Stimulated activated CD8-positive, alpha-beta memory T cell treated with anti-CD3 and anti-CD28 coated beads, Interleukin-4, amount 100 ng/mL, for 1 hour (primary cell): Measurements from ENCODE around the gene THOC6.

Experiments
- DNase-seq, 2 donors: peaks; one replicate each; pipeline ENCODE4 v3.0.0-alpha.2; 2020; ENCODE audit warnings: low read depth in 2 of 2, low spot score in 1 of 2

THOC6 gene

DNA sequence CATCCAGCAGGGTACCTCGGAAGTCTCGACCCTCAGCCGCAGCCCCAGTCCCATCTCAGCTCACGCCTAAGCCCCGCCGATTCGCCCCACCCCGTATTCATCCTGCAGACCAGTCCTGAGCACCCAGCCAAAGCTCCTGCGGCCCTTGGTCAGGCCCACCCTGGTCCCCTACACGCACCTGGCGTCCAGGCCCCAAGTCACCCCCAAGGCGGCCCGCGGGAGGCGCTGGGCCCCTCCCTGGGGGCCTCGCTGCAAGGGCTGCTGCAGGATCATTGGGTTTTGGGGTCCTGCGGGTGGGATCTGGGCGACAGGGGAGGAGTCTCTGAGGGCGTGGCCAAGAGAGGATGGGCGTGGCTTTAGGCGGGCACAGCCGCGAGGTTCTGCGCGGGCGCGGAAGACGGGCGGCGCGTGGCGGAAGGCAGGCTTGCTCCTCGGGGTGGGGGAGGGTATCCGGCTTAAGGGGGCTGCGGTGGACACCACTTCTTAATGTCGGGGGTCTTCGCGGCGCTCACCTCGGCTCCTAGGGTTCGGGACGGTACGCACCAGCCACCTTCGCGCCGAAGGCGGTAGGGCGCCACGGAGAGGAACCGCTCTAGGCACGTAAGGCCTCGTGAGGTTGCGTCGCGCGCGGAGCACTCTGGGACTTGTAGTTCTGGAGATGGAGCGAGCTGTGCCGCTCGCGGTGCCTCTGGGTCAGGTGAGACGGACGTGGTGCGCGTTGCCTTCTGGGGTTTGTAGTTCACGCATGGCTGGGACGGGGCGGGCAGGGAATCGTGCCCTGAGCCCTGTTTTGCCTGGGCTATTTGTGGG lies at the start of gene THOC6, which contains the start of gene HCFC1R1:
THOC6 (plus strand) TSS at position 367 of the 810 bp plus-strand sequence; CDS start at position 659, 292 bp downstream.
HCFC1R1 (minus strand) TSS at position 274 of the 810 bp plus-strand sequence; CDS start at position 273, 1 bp downstream.
- peak; percentile 83 to 88 for DNase-seq

DNA sequence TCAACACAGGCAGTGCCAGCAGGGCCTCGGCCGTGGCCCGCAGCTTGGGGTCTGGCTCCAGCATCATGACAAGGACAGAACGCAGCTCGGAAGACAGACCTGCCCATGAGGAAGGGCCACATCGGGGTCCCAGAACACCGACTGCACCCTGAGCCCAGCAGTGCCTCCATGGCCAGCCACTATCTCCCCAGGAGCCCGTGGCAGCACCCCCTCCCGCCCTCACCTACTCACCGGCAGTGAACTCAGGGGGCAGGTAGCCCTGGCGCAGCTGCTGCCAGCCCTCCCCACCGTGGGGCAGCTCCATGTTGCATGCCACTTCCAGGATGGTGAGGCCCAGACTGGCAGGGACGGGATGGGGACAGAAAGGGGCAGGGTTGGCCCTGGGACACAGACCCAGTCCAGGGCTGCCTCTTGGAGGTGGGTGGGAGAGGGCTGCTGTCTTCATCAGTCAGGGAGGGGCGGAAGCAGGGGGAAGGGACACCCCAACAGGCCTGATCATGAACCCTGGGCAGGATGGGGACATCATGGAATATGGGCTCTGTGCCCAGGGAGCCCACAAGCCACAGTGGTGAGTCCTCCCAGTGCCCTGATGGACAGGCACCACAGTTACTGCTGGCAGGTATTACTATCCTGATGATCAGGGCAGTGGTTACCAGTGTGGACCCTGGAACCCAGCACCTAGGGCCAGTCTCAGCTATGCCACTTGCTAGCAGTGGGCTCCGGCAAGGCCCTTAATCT lies 49.3 kb upstream of the THOC6 start:
- DNase-seq: no peak

DNA sequence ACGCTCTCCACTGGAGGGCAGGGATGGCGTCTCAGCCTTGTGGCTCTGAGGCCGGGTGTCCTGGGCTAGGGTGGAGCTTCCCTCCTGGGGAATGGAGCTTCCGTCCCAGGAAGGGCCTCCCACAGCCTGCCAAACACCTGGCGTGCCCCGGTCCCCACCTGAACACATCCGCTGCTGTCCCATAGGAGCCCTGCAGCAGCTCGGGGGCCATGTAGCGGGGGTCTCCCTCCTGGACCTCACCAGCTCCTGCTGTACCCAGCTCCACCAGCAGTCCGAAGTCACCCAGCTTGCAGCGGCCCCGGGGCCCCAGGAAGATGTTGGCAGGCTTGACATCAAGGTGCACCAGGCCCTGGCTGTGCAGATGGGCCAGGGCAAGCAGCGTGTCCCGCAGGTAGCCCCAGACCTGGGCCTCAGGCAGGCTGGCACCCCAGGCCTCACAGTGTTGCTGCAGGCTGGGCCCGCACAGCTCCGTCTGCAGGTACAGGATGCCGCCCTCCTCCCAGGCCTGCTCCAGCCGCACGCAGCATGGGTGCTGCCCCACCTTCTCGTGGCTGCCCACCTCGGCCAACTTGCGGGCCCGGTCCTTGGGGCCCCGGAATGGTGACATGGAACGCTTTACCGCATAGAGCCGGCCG lies 48.6 kb upstream of the THOC6 start:
- no peak for DNase-seq

DNA sequence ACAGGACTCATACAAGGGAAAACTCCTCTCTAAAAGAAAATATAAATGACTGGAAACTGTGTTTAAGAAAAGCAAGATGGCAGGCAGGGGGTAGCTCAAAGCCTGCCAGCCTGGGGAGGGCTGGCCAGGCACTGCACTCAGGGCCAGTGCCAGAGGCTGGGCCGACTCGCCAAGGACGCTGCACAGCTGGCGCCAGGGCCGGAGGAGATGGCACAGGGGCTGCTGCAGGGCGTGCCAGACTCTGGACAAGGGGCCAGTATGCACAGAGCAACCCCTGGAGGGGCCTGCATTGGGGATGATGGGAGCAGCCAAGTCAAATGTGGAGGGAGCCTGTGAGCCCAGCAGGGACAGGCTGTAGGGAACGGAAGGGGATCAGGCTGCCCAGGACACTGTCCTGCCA lies 47.6 kb upstream of the THOC6 start:
- no peak for DNase-seq

DNA sequence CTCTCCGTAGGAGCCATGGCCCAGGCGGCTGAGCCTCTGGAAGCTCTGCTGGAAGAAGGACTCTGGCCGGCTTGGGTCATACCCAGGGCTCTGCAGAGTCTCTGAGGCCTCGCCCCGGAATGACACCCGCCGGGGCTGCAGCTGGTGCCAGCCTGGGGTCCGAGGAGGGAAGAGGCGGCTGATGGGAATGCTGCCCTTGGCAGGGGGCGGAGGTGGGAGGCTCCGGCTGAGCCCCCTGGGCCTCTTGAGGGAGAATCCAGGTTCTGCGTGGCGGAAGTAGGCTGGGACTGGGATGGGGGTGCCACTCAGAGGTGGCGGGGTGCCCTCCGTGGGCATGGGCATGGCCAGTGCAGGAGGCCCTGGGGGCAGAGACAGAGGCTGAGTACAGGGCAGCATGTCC lies 47.2 kb upstream of the THOC6 start:
- no peak for DNase-seq

DNA sequence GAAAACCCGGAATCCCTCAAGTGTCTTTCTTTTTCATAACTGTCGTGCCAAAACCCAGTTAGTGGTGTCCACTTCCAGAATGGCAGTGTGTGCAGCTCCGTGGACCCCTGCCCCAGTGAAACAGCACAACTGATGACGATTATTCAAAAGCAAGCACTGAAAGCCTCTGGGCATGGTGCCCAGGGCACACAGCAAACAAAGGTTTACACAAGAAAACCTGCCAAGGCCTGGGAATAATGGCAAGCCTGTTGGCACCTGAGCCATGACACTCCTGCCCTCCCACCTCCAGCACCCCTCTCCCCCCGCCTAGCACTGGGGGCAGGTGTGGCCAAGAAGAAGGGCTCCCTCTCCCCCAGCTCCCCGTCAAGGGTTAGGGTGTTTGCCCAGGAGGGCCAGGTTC lies 46.4 kb upstream of the THOC6 start:
- no peak for DNase-seq

DNA sequence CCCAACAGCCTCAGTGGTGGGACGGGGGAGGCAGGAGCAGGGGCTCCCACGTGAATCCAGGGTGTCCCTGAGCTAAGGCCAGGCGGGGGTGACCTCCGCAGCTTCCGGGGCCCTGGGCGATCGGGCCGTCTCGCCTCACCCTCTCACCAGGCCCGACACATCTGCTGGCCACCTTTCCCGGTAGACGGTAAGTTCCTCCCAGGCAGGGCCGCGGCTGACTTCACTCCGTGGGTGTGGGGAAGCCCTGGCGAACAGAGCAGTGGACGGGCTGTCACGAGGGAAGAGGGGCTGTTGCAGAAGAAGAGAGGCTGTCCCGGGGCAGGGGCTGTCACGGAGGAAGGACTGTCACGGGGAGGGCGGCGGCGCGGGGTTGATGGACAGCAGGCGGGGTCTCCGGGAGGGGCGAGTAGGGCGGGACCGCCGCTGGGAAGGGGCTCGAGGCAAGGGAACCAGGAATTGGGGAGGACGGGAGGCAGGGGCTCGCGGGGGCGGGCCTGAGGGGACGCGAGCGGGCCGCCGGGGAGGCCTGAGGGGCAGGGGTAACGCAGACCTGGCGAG lies 44.1 kb upstream of the THOC6 start:
- no peak for DNase-seq

DNA sequence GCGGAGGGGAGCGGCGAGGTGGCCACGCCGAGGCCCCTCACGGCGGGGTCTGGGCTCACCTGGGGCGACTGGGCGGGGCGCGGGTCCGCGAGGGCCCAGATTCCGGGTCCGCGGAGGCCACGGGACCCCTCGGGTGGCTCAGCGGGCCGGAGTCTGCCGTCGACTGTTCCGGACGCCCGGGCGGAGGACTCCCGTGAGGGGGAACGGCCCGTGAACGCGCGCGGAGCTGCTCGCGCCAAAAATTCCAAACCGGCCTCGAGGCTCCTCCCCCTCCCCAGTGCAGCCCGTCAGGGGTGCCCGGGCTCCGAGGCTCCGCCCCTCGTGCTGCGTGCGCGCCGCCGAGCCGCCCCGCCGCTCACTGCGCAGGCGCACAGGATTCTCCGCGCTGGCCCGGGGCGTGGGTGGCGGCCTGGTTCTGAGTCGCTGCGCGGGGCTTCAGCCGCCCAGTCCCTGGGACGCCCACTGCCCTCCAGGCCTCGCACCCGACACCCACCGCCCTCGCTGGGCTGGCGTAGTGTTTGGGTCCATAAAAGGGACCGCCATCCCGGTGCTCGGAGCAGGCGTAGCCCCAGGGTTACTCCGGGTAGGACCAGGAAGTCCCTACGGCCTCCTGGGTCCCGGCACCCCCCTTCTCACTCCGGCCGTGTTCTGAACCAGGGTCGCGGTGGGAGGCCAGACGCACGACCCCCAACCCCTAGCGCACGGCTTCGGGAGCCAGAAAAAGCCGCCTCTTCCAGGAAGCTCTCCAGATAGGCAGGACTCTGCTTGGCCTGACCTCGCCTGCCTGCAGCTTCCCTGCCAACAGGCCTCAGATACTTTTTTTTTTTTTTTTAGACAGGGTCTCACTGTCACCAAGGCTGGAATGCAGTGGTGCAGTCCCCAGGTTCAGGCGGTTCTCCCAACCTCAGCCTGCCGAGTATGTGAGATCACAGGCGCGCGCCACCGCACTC lies 43.3 kb upstream of the THOC6 start, which contains the start of gene PKMYT1:
PKMYT1 (minus strand) TSS at position 220 of the 950 bp plus-strand sequence. CDS start 789 bp downstream, outside the sequence.
- DNase-seq: peak; percentile 91

DNA sequence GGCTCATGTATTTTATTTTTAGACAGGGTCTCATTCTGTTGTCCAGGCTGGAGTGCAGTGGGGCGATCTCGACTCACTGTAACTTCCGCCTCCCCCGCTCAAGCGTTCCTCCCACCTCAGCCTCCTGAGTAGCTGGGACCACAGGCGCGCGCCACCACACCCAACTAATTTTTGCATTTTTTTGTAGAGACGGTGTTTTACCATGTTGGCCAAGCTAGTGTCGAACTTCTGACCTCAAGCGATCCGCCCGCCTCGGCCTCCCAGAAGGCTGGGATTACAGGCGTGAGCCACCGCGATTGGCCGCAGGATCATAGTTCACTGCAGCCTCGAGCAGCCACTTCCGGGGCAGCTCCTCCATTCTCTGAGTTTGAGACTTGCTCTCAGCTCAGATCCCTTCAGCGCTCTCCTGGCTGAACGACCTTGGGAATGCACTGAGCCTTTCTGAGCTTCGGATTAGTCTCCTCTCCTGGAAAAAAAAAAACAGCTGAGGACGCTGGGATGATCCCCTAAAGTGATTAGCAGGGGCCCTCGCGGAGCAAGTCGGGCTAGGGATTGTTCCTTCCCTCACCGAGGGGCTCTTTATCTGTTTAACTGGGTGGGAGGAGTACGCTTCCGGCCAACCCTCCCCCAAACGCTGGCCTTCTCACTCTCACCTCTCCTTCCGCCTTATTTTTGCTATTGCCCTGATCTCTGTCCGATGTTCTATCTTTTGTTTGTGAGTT lies 42.5 kb upstream of the THOC6 start:
- DNase-seq: no peak

DNA sequence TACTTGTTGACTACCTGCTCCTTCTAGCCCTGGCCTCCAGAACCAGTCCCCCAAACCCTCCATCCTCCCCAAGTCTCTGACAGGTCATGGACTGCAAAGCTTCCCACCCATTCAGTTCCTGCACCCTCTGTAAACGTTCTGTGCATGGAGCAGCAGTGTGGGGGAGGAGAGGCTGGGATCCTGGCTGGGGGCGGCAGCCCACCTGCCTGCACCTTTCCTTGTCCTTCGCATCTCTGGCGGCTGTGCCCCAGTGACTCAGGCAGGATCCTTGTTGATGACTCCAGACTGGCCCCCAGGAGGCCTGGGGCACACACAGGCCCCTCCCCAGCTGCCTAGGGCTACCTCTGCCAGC lies 42.0 kb upstream of the THOC6 start:
- DNase-seq: no peak

DNA sequence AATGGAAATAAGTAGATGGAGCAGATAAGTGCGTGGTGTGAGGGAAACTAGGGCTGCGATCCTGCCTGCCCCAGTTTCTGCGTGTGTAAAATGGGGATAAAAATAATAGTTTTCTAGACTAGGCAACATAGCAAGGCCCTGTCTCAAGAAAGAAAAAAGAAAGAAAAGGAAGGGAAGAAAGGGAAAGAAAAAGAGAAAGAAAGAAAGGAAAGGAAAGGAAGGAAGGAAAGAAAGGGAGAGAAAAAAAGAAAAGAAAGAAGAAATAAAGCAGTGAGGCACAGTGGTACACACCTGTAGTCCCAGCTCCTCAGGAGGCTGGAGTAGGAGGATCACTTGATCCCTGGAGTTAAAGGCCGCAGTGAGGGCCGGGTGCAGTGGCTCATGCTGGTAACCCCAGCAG lies 41.4 kb upstream of the THOC6 start:
- DNase-seq: no peak

DNA sequence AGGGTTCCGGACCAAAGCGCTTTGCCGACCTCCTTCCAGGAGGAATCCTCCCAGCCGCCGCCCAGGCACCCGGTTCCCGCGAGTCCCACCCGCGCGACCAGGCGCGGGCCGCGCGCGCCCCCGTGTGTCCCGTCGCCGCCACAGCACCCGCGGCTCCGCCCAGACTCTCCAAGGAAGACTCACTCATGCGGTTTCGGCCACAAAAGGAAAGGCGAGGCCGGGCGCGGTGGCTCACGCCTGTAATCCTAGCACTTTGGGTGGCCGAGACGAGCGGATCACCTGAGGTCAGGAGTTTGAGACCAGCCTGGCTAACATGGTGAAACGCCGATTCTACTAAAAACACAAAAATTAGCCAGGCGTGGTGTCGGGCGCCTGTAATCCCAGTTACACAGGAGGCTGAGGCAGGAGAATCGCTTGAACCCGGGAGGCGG lies 40.1 kb upstream of the THOC6 start:
- DNase-seq: peak; percentile 46 to 52

DNA sequence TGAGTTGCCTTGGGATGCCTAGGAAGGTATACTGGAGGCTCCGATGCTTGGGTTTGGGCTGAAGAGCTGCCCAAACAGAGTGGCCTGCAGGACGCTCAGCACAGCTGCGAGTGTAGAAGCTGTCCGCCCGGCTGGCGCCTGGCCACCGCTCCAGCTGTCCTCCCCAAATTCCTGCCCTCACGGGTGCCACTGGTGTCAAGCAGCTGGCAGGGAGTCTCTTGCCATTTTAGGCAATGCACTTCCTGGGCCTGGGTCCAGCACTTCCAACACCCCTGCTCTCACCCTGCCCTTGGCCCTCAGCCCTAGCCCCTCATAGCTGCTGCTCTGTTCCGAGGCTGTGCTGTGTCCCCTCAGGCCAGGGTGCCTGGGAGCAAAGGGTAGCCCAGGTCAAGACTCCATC lies 38.4 kb upstream of the THOC6 start:
- DNase-seq: no peak

DNA sequence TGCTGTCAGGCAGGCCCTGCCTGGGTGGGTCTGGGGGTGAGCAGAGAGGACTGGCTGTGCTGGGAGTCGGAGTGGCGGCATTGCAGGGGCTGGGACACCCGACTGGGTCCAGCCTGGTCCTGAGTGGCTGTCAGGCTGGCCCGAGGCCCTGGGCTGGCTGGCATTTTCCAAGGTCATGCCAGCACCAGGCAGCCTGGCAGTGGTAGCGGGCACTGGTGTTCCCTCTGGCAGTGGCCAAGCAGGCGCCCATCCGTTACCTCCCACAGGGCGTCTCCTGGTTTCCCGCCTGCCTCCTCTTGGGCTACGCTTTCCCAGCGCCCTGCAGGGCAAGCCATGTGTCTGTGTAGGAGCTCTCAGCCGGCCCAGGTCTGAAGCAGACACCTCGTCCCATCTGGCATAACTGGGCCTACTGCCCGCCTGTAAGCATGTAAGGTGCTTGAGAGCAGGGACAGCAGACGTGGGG lies 37.9 kb upstream of the THOC6 start:
- DNase-seq: no peak

DNA sequence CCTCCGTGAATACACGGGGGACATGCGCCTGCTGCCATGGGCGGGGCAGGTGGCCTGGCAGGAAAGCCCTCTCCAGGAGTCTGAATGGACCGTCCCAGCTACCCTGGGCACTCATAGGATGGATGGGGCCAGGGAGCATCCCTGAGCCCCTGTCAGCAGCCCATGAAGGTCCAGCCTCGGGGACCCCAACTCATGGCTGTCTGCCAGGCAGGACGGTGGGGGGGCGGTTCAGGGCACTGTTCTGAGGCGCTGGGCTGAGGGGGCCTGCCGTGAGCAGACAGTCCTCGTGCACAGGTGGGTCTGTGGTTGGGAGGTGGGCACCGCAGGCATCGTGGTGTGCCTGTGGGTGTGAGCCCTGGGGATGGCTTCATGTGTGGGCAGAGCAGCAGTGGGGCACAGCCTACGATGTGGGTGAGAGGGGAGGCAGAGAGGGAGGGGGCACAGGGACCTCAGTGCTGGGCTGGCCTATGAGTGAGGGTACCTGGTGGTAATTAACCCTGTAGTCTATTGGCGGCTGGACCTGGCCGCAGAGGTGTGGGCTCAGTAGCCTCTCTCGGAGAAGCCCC lies 37.1 kb upstream of the THOC6 start:
- no peak for DNase-seq

DNA sequence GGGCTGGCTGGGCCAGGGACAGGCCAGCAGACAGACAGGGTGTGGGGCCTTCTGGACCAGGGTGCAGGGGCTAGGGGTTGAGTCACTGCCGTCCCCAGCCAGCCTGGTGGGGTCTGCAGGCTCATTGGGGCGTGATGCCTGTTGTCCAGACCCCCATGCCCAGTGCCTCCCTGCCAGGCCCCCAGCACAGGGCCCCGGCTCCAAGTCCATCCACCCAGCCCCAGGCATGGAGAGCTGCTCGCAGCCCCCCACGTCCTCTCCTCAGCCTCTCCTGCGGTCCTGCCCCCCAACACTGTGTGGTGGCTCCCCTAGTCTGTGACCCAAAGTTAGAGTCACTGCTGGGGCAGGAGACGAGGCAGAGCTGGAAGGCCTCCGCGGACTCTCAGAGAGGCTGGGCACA lies 36.5 kb upstream of the THOC6 start:
- no peak for DNase-seq

DNA sequence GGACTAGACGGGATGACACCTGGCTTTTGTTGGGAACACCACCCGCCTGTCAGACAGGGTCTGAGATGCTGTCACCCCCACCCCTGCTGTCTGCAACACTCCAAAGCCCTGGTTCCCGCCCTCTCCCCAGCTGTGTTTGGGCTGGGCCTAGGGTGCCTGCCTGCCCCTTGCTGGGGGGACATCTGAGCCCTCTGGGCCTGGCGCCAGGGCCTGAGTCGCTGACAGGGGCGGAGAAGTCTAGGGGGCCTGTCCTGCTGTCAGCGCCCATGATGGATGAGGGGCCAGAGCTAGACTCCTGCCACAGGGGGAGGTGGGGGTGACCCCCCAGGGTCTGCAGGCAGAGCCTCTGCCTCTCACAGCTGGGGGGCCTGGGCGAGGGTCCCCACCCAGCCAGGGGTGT lies 36.0 kb upstream of the THOC6 start:
- DNase-seq: no peak

DNA sequence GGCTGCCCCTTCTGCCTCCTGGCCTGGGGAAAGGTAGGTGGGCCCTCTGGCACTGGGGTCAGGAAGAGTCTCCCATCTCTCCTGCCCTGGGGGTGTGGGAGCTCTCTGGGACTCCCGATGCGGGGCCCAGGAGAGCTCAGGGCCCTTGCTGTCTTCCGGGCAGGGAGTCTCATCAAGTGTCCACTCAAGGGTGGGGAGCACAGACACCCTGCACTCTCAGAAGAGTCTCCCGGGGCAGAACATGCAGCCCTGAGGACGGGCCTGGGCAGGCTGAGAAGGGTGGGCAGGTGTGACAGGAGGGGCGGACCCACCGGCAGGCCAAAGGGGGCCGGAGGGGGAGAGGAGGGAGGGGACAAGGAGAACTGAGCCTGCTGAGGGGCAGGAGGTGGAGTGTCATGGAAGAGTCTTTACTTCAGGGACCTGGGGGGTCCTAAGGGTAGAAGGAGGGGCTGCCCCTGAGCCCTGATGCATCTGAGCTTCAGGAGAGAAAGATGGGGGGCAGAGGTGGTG lies 35.2 kb upstream of the THOC6 start:
- DNase-seq: no peak

DNA sequence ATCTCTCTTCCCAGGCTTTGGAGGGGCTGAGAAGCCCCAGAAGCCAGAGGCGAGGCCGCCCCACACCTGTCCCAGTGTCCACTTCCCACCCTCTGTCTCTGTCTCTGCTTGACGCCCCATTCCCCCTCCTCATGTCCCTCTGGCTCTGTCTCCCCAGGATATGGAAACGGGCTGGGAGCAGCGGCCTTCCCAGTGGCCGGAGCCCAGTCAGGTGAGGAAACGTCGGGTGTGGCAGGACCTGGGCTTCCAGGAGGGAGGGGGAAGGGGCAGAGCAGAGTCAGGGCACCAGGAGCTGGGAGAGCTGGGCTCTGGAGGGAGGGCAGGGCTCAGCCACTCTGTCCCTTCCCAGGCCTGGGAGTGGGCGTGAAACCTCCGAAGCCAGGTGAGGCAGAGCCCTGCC lies 32.9 kb upstream of the THOC6 start:
- DNase-seq: no peak
